ENCODE measurements around the gene CDK5R1.

DNA sequence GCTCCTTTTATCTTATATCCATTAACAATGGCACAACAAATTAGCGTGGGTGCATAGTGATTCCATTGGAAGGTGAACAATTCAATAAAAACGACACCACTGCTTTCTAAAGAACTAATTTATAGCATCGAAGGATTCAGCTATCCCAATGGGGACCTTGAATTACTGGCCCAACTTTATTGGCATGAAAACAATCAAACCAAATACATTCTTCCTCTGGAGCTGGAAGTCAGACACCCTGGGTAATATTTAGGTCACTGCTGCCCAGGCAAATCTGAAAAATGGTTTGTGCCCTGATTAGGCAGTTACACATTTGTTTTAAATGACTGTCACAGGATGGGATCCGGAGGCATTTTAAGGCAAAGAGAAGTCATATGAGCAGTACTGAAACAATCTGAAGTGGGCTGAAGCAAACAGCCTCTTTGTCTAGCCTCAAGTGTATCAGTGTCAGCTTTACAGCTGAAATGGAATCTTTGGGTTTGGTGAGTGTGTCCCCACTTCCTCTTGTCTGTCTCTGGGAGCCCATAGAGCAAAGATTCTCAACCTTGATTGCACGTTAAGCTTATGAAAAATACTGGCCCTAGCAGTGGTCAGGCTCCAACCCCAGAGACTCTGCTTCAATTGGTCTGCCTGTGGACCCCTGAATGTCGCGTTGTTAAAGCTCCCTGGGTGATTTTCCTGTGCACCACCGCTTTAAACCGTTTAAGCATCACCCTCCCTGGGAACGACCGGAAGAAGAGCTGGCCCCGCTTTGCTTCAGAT, 30.3 kb downstream of the CDK5R1 start:
- TF ChIP-seq, protein P1, sequence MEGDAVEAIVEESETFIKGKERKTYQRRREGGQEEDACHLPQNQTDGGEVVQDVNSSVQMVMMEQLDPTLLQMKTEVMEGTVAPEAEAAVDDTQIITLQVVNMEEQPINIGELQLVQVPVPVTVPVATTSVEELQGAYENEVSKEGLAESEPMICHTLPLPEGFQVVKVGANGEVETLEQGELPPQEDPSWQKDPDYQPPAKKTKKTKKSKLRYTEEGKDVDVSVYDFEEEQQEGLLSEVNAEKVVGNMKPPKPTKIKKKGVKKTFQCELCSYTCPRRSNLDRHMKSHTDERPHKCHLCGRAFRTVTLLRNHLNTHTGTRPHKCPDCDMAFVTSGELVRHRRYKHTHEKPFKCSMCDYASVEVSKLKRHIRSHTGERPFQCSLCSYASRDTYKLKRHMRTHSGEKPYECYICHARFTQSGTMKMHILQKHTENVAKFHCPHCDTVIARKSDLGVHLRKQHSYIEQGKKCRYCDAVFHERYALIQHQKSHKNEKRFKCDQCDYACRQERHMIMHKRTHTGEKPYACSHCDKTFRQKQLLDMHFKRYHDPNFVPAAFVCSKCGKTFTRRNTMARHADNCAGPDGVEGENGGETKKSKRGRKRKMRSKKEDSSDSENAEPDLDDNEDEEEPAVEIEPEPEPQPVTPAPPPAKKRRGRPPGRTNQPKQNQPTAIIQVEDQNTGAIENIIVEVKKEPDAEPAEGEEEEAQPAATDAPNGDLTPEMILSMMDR (IDR thresholded peaks at IDR 0.05), result no peak
- no peak for TF ChIP-seq POLR2A (IDR thresholded peaks at IDR 0.05)

Measured in esophagus squamous epithelium (tissue), 4 donors.